ENCODE results near the gene NOP9.

- TF ChIP-seq CTCF (IDR thresholded peaks at IDR 0.05; ENCODE audit: insufficient read depth, low read depth, low read length) (no peak), EZH2 (IDR thresholded peaks at IDR 0.05; ENCODE audit: insufficient read depth, low read length) (no peak)
These were observed 47.5 kb downstream of the NOP9 start for GRCh38 chr14:24347134-24347533.

Measured in astrocyte (in vitro differentiated cells and primary cell).